ENCODE measurements around the gene TEX26. TPM values are rescaled to one million over a fixed set of nuclear protein-coding genes. Genes with fewer than 3 reads are reported as not detected.

Gene TEX26
- total and polyA plus RNA-seq, 9 of the 15 experiments (the other 6 are each of a cell fraction or from before 2014, with no cell fraction given): not detected

DNA sequence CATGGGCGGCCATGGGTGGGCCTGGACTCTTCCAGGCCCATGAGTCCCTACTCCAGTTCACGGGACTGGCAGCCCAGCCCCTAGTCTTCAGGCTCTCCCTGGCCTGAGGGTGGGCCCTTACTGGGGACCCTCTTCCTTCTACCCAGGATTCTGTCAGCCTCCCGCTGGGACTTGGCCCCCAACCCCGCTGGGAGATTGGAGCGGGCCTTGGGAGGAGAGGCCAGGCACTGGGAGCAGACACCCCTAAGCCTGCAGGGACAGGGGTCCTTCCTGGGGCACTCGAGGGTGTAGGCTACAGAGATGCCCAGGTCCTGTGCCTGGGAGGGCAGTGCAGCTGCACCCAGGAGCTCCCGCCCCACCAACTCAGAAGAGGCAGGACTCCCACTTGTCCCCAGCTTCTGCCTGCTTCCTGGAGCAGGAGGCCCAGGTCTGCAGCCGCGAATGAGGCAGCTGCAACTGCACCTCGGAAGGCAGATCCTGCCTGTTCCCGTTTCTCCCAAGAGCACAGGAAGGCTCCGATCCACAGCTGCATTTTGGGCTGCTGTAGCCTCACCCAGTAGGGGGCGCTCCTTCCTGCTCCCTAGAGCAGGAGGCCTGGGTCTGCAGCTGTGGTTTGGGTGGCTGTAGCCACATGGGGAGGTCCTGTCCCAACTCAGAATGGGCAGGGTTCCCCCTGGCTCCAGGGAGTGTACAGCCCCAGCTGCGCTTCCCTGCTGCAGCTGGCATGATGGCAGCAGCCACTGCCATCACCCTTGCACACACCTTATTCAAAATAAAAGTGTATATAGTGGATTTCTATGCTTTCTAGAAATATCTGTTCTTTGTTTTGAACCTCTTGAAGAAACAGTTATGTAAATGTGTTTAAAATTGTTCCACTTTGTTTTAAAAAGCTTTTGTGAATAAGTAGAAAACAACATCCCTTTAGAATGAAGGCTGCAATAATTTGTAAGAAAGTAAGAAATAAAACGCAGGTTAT is 46.8 kb downstream of the TEX26 start:
- ATAC-seq (peak; percentile 82), DNase-seq (ENCODE audit: extremely low read depth in 1 of 4, low spot score in 3 of 4) (peak; percentile 11 to 52 (median 22)), FAIRE-seq (no peak)
- no TSS peak for BruUV-seq (replicated peaks)
- Histone ChIP-seq H3K4me2 (ENCODE audit: insufficient read depth, low read length) (no peak overlapping the region), H4K20me1 (replicated peaks; ENCODE audit: control insufficient read depth, insufficient read depth, low read length) (no peaks in the 10 kb centered on the region), H3K4me1 (replicated peaks in 1 of 2; ENCODE audit: control insufficient read depth in 2 of 2, insufficient read depth in 2 of 2, low read length in 2 of 2) (no peaks in the 10 kb centered on the region; a peak in 1 of 5 replicates), H3K79me2 (ENCODE audit: control insufficient read depth, insufficient read depth, low read length) (no peaks in the 10 kb centered on the region), H3K9ac (ENCODE audit: insufficient read depth in 1 of 2, low read depth in 2 of 2, low read length in 2 of 2) (no peak overlapping the region), H3K9me1 (ENCODE audit: control insufficient read depth, insufficient read depth, low read length) (no peaks in the 10 kb centered on the region), H2AFZ (ENCODE audit: low read depth, low read length) (no peak overlapping the region), H3K9me3 (replicated peaks; ENCODE audit: control insufficient read depth, insufficient read depth, low read depth, low read length) (no peaks in the 10 kb centered on the region), H3K27ac (ENCODE audit: extremely low read depth, low read depth, low read length) (no peak overlapping the region), H3K27me3 (ENCODE audit: control insufficient read depth in 2 of 2, insufficient read depth in 2 of 2, low read length in 2 of 2) (peaks cover 0 to 2% of the 10 kb centered on the region in 2 experiments; a peak in 2 of 5 replicates), H3K36me3 (ENCODE audit: control insufficient read depth, insufficient read depth, low read length) (no peaks in the 10 kb centered on the region), H3K4me3 (no peak overlapping the region)
- 2% methylated on average over 13 of the region's 15 CpGs for WGBS (ENCODE audit: insufficient coverage, low coverage, missing lambda C conversion rate)
- intact Hi-C loops (cut with micrococcal nuclease) (loop anchor here (5.0 kb wide), 1 partner anchor 63 kb away; no protein-coding TSS in a partner anchor), in situ Hi-C loops (cut with MboI) (no loop called here)
- TF ChIP-seq SMAD4 (CRISPR knock-in tag; conservative IDR thresholded peaks at IDR 0.05) (no peak), RAD21 (CRISPR knock-in tag; conservative IDR thresholded peaks at IDR 0.05 in 1 of 2, IDR thresholded peaks at IDR 0.05 in 1 of 2) (peak; percentile 10 to 38; a peak in 2 of 4 replicates), CTCF (IDR thresholded peaks at IDR 0.05 in 2 of 3, conservative IDR thresholded peaks at IDR 0.05 in 1 of 3; ENCODE audit: insufficient read depth in 2 of 3, low read depth in 1 of 3, low read length in 3 of 3) (peak; percentile 53 to 75 (median 58)), CTCFL (IDR thresholded peaks at IDR 0.05; ENCODE audit: borderline replicate concordance, insufficient read depth, low read depth, low read length, poor library complexity, severe bottlenecking) (peak; percentile 45)
- TF ChIP-seq, protein P1, sequence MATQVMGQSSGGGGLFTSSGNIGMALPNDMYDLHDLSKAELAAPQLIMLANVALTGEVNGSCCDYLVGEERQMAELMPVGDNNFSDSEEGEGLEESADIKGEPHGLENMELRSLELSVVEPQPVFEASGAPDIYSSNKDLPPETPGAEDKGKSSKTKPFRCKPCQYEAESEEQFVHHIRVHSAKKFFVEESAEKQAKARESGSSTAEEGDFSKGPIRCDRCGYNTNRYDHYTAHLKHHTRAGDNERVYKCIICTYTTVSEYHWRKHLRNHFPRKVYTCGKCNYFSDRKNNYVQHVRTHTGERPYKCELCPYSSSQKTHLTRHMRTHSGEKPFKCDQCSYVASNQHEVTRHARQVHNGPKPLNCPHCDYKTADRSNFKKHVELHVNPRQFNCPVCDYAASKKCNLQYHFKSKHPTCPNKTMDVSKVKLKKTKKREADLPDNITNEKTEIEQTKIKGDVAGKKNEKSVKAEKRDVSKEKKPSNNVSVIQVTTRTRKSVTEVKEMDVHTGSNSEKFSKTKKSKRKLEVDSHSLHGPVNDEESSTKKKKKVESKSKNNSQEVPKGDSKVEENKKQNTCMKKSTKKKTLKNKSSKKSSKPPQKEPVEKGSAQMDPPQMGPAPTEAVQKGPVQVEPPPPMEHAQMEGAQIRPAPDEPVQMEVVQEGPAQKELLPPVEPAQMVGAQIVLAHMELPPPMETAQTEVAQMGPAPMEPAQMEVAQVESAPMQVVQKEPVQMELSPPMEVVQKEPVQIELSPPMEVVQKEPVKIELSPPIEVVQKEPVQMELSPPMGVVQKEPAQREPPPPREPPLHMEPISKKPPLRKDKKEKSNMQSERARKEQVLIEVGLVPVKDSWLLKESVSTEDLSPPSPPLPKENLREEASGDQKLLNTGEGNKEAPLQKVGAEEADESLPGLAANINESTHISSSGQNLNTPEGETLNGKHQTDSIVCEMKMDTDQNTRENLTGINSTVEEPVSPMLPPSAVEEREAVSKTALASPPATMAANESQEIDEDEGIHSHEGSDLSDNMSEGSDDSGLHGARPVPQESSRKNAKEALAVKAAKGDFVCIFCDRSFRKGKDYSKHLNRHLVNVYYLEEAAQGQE (IDR thresholded peaks at IDR 0.05; ENCODE audit: borderline replicate concordance): peak; percentile 9; the same call in 1 of the 2 replicates
- TF ChIP-seq, protein P1 (CRISPR knock-in tag; IDR thresholded peaks at IDR 0.05; ENCODE audit: low read depth): no peak
- ChIA-PET POLR2A (no interaction called here), CTCF (ENCODE audit: low intra/inter-chr PET ratio) (no interaction called here)

Measured in K562 (cell line).